Left colon (tissue), 2 donors: ENCODE data around the gene SLC7A5. TPM values are rescaled to one million over a fixed set of nuclear protein-coding genes. Genes with fewer than 3 reads are reported as not detected.
"Not testable (repeated sequence)": the region's sequence is repeated elsewhere in the genome, so short reads cannot be mapped to it uniquely, and the experiment has no call there.

ENCODE experiments used
- ATAC-seq: fragments of 200-7000 bp; cut with Tn5 transposase; one replicate; pipeline ENCODE4 v1.9.1; 2020; ENCODE audit warnings: mild to moderate bottlenecking, moderate library complexity
- DNase-seq, 2 donors: peaks; one replicate each; pipeline ENCODE4 v3.0.0-alpha.2; 2020
- intact Hi-C, 2 donors: fragments of 100-400 bp; cut with DNase I in 1 of 2; cut with micrococcal nuclease in 1 of 2; formaldehyde crosslinking; loops; one replicate each; pipeline versions ENCODE4 v1.11.2 to v1.14.0; 2022; cut with DNase I, micrococcal nuclease
- long read RNA-seq: library from polyadenylated mRNA; unstranded; transcript quantifications from one replicate; pipeline ENCODE4 v2.0.0, GENCODE V29; 2021
- total RNA-seq, 2 donors: library from RNA; stranded (reverse); fragmentation: NEBNext Ultra II Directional; extraction: Animal tissue kit (Norgen Biotek cat#: 25700); gene quantifications; one replicate each; pipeline ENCODE4 v1.2.1, GENCODE V29; 2021
- donor health status: DM: no; HTN: no; CAD: no.
- donor health status: DM: yes; HTN: yes; CAD: no.

SLC7A5 gene
- 10 to 100 TPM in 1 of 2 donors, 1 to 10 TPM in 1; 3.6 to 11.2 TPM for total RNA-seq
- long read RNA-seq, partial matches to known transcripts: 0 of 8 reads
- long read RNA-seq, other reads (novel, unspliced or antisense): 8 of 8 reads

DNA sequence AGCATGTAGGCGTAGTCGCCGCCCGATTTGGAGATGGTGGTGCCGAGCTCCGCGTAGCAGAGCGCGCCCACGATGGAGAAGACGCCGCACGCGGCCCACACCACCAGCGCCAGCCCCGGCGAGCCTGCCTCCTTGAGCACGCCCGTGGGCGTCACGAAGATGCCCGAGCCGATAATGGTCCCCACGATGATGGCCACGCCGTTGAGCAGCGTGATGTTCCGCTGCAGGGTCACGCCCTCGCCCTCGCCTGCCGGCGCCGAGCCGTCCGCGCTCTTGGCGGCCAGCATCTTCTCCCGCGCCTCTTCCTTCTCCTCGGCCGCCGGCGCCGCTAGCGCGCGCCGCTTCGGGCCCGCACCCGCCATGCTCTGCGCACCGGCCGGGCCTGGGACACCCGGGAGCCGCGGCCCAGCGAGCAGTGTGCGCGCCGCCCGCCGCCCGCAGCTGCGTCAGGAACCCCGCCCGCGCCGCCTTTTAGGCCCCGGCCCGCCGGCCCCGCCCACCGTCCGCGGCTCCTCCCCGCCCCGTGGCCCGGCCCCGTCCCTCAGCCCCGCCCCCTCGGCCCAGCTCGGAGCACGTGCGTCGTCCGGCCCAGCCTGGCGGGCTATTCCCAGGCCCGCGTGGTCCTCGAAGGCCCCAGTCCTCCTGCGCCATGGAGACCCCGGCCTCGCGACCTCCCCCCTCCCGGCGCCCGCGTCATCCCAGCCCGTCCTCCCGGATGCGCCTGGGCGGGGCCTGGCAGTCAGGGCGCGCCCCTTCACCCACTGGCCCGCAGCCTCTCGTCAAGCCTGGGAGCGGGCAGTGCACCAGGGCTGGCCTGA, at the start of gene SLC7A5:
Gene SLC7A5, minus strand, starts transcription at position 447 of the 818 bp plus-strand sequence. Its CDS starts 85 bp downstream, at position 362.
- intact Hi-C loops: not testable (repeated sequence)
- ATAC-seq (peak; percentile 84), DNase-seq (peak; percentile 74 to 88)

DNA sequence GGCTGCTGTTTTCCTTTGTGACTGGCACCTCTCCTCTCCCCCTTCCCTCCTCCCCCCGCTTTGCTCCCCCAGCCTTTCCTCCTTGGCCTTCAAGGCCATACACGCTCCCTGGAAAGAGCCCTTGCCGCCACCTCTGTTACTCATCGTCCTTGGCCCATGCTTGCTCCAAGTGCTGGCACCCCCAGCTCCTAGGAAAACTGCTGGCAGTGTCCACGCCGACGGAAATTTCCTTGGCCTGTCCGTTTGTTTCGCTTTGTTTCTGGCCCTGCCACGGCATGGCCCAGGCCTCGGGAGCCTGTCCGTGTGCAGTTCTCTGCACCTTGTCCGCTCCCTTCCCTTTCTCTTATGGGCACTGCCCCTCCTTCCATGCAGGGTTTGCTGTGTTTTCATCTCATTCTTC, 49.0 kb upstream of the SLC7A5 start:
- intact Hi-C loops: no loop called here
- DNase-seq (no peak), ATAC-seq (no peak)

DNA sequence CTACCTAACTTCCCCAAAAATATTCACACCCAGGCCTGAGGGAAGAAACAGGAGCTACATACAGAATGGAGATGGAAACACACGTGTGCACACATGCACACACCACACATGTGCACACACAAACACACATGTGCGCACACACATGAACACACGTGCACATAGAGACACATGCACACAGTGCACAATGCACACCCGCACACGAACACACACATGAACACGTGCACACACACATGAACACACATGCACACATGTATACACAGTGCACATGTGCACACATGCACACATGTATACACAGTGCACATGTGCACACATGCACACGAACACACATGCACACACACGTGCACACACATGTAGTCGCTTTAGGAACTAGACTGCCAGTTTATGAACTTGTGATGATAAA, 48.2 kb upstream of the SLC7A5 start:
- intact Hi-C loops: no loop called here
- ATAC-seq: no peak
- DNase-seq: no peak

DNA sequence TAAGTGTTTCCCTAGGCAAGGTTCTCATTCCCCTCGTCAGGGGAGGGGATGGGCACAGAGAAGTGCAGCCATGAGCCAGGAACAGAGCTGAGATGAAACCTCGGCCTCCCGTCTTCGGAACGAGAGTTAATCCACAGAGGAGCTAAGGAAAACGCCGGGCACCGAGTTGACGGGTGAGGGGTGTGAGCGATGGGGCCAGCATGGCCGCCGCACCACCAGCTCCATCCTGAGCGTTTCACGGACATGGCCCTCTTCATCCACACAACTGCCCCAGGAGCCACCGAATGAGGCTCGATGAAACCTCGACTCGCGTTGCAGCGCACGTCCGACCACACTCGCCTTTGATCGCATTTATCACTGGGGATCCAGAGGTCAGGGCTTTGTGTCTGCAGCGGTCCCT, 45.5 kb upstream of the SLC7A5 start:
- intact Hi-C loops: no loop called here
- no peak for DNase-seq
- ATAC-seq: no peak

DNA sequence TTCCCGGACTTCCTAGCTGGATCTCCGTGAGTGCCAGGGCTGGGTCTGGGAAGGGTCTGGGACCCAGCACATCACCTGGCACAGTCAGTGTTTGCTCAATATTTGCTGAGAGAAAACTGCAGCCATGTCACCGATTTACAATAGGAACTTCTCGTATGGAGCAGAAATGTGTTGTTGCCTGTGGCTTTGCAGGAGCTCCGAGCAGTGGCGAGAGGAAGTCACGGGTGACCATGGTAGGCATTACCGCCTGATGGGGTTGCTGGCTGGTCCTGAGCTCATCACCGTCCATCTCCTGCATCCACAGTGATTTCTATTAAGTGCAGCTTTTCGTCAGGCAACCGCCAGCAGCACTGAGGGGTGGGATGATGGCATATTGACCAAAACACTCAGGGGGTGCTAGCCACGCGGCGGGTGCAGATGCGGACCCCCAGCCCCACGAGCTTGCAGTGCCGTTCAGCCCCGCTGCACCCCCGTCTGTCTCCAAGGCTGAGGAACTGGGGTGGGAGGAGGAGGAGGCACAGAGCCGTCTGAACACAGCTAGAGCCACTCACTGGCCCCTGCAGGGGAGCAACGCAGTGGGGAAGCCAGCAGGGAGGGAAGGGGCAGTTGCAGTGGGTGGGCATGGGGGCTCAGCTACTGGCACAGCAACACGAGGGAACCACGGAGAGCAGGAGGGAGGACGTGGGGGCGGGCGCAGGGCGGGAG, 44.9 kb upstream of the SLC7A5 start:
- DNase-seq, intact Hi-C loops, ATAC-seq: not testable (repeated sequence)

DNA sequence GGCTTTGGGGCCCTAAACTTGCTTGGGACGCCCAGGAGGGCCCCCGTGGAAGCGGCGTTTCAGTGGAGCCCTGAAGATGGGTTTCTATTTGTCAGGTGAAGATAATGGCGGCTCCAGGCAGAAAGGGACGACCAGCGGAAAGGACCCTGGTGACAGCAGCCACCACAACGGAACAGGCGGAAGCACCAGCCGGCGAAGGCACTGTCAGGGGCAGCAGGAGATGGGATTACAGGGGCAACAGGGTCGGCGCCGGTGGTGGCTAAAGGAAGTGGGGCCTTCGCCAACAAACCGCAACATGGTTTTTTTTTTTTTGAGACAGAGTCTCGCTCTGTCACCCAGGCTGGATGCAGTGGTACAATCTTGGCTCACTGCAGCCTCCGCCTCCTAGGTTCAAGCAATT, 43.4 kb upstream of the SLC7A5 start:
- DNase-seq, ATAC-seq, intact Hi-C loops: not testable (repeated sequence)

DNA sequence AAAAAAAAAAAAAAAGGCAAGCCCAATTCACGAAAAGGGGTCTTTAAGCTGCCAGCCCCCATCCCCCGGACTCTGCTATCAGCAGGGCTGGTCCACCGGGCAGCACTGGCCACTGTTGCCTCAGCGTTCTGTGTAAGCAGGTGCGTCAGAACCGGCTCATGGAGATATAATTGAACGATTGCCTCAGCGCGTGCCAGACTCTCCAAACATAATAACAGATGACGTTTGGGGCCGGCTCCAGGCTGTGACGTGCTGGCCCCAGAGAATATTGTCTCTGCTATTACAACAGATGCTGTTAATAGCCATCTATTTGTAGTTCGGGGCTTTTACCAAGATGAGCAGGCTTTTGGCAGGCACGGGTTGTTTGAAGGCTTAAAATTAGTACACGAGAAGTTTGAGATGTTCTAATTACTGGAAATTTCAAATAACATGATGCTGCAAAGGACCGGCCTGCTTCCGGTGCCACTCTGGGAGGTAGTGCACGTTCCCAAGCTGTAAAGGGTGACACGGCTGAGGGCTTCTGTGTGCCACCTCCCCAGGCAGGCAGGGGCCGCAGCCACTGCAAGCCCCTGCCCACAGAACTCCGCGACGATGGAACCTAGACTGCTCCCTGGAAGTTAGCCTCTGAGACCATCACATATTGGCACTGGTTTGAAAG, 41.9 kb upstream of the SLC7A5 start:
- peak; percentile 32 for ATAC-seq

DNA sequence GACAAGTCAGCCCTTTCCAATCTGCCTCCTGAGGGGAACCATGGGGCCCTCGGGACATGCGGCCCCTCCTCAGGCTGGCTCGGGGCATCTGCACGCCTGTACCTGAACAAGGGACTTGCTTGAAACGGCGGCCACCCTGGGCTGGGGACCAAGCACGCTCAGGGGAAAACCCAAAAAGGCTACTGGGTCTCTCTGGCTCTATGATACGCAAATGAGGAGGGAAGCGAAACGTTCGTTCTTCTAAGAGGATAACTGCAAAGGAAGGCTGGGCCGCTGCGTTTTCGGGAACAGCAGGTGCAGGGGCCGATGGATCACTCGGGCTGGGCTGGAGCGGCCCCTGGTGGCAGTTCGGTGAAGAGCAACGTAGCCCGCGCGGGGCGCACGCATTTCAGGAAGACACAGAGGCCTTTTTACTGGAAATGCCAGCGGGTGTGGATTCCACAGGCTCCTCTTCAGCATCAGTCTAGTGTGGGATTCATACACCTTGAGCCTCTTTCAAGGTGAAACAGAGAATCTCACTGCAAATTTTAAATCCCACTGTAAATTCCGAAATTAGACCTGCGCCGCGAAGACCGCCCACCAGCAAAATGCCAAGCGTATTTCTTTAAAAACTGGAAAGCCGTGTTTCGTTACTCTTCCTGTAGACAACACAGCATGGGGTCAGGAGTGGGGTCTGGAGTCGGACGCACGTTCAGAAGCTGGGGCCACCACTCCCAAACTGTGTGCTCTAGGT, 40.1 kb upstream of the SLC7A5 start:
- intact Hi-C loops: not testable (repeated sequence)
- DNase-seq (peak; percentile 50 to 73), ATAC-seq (peak; percentile 86)

More for the DNA sequence above, 41.9 kb upstream of the SLC7A5 start:
- intact Hi-C loops: not testable (repeated sequence)
- peak in 1 of 2 donors; percentile 34 for DNase-seq

DNA sequence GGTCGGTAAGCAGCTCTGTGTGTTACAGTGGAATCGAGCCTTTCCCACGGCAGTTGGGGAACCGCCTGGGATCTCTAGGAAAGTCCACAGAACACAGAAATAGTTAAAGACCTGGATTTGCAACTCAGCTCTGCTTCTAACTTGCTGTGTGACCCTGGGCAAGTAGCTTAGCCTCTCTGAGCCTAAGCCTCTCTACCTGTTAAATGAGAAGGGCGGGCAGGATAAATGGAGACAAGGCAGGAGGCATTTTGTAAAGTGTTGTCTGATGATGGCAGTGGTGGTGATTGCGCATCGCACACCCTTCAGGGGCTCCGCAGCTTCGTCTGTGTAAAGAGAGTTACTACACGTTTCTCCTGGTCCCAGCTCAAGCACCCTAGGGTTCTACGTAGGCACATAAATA, 38.8 kb upstream of the SLC7A5 start:
- intact Hi-C loops, DNase-seq, ATAC-seq: not testable (repeated sequence)

DNA sequence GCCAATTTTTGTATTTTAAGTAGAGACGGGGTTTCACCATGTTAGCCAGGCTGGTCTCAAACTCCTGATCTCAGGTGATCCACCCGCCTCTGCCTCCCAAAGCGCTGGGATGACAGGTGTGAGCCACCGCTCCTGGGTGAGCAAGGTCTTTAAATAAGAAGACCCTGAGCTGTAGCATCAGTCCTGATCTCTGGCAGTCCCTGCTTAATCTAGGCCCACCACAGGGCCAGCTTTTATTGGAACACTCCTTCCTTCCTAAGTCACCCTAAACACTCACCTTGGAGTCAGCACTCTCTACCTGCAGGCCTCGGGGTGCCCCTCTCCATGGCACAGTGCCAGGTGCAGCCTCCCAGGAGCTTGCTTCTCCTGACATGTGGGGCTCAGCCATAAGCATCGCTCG, 36.2 kb upstream of the SLC7A5 start:
- ATAC-seq, DNase-seq, intact Hi-C loops: not testable (repeated sequence)

DNA sequence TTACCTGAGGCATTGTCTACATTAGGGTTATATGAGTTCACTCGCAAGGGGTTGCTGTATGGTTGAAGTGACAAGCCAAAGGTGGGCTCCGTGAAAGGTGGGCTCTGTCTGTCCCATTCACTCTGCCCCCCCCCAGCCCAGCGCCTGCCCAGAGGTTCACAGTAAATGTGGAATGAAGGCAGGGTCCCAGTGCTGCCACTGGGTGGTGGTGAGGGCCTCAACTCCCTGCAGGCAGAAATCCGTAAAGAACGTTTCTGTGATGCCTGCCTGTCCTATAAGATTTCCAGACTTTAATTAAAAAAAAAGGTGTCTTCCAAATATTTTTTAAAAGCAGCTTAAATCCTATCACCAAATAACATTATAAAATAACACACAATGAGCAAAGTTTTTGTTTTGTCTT, 35.7 kb upstream of the SLC7A5 start:
- ATAC-seq, DNase-seq, intact Hi-C loops: not testable (repeated sequence)

DNA sequence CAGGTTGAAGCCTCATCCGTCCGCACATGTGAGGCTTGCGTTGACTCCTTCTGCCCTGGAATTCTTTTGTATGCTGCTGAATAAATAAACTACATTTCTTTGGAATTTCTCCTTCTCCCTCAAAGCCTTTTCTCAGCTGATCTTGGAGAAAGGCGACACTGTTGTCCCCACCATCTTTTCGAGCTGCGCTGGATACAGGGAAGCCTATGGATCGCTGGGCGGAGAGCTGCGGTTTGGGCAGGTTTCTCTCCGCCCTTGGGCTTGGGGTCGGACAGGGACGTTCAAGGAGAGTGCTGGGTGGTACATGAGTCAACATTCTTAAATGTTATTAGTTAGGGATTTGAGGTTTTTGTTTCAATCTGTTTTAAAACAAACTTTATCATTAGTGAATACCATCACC, 31.2 kb upstream of the SLC7A5 start:
- intact Hi-C loops, ATAC-seq, DNase-seq: not testable (repeated sequence)

DNA sequence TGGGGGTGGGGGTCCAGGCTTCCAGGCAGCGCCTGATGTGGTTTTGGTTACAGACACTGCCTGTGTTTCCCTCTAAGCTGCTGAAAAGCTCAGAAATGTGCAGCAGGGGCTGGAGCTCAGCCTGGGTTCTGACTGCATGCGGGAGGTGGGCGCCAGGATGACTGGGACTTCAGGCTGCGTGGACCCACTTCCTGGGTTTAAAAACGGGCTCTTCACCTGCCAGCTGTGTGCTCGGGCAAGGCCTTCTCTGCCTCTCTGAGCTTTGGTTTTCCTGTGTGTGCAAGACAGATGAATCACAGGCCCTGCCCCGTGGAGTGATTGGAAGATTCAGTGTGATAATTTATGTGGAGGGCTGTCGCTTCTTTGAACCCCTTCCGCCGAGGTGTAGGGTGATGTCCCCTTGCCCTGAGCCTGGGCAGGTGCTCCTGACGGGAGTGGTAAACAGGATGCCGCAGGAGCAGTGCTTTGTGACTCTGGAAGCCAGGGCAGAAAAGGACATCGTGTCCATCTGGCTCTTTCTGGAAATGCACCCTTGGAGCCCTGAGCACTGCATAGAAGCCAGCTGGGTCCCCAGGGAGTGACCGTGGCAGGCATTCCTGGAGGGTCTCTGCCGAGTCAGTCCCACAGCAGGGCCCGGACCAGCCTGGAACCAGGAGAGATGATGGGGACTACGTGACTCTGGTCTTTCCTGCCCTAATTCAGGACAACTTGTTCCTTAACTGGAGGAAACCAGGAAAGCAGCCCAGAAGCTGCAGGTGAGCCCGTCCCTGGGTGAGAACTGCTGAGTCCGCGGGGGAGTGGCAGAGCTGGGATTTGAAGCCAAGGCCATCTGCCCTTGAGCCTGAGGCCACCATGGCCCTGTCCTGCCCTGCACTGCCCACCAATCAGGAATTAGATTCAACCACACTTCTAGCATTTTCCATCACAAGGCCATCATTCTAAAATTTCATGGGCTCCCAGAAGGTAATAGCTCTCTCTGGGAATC, 28.5 kb upstream of the SLC7A5 start:
- intact Hi-C loops: no loop called here
- DNase-seq (no peak), ATAC-seq (no peak)

DNA sequence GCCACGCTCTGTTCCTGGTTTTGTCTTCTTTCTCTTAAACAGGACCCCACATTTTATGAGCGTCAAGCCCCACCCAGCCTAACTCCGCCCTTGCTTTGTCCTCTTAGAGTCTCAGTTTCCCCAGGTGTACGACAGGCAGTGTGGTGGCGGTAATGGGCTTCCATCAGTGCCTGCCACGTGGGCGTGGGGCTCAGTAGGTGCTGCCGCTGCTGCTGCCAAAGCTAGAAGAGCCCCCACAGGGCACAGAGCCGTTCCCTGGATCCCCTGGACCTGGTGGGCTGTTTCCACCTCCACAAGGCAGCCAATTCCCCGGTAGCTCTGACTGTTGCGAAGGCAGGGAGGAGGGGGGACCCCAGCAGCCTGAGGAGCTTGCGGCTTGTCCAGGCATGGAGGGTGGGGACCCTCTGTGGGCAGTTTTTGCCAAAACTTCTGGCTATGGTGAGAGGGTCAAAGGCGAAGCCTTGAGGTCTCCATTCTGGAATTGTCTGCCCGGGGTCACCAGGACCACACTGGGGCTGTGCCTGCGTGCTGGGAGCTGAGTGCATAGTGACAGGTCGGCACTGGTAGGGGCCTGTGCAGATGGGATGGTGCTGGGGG, 27.7 kb upstream of the SLC7A5 start:
- ATAC-seq, intact Hi-C loops, DNase-seq: not testable (repeated sequence)

DNA sequence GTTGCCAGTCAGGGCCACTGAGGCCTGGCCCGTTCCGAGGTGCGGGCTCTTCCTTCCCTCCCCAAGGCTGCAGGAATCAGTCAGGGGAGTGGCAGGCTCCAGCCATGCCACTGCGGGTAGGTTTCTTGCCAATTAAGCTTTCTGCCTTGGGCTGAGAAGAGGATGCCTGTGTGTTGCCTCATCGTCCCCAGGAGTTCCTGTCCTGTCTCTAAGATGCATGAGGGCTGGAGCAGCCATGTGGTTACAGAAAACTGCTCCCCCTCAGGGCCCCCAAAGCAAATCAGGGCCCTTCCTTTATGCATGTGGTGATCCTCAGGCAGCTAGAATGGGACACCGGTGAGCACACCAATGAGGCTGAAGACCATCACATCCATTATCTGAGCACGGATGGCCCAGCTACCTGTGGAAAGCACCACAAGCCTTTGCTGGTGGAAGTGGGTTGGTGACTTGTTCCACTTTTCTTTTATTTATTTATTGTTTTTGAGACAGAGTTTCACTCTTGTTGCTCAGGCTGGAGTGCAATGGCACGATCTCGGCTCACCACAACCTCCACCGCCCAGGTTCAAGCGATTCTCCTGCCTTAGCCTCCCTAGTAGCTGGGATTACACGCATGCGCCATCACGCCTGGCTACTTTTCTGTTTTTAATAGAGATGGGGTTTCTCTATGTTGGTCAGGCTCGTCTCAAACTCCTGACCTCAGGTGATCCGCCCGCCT, 27.0 kb upstream of the SLC7A5 start:
- ATAC-seq, DNase-seq, intact Hi-C loops: not testable (repeated sequence)

DNA sequence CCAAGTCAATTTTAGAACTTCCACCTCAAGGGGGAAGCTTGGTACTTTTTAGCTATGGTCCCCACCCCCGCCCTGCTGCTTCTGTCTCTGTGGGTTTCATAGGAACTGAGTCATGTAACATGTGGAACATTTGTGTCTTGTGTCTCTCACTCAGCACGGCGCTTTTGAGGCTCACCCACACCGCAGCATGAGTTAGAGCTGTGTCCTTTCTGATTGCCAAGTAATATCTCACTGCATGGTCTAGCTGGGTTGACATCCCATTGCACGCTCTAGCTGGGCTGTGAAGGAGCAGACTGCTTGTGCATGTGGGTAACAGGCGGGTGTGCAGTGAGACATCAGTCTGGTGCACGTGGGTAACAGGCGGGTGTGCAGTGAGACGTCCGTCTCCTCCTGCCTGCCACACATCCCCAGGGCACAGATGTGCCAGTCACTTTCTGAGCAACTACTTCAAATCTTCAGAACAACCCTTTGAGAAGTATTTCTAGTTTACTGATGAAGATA, 26.4 kb upstream of the SLC7A5 start:
- intact Hi-C loops: no loop called here
- ATAC-seq (peak; percentile 9), DNase-seq (peak; percentile 14 to 41)
